NK-92 (cell line): ENCODE data around the gene FUBP3.
"Not testable (repeated sequence)": the region's sequence is repeated elsewhere in the genome, so short reads cannot be mapped to it uniquely, and the experiment has no call there.

Experiments used
- DNase-seq: peaks from one replicate; lab custom pipeline; 2025; ENCODE audit not compliant: unreplicated experiment; lab: John Stamatoyannopoulos, UW

Gene FUBP3

GRCh38 chr9:130680836-130681768 lies 101.7 kb downstream of the FUBP3 start:
- DNase-seq, result no peak

DNA sequence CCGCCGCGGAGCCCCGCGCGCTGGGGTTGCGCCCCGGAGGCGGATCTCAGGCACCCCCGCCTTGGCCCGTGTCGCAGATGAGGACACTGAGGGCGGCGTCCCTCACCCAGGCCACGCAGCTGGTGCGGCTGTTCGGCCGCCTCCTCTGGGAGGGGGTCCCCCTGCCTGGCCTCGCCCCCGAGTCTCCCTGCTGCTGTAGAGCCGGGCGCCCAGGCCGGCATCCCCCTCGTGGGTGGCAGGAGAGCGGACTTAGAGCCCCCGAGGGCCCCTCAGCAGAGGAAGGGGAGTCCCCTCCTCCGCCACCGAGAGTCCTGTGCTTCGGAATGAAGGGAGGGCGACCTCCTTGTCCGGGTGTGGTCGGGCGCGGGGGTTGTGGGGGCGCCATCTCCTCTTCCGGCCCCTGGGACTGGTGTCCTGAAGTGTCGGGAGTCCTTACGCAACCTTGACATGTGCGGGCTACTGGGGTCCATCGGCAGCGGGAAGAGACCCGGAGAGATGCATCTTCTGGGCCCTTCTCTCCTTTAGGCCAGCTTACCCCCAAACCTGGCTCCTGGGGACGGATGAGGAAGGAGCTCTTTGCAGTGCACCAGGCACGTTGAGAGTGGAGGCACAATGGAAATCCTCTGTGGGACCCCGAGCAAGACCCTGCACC lies 102.5 kb downstream of the FUBP3 start:
- DNase-seq, result no peak

DNA sequence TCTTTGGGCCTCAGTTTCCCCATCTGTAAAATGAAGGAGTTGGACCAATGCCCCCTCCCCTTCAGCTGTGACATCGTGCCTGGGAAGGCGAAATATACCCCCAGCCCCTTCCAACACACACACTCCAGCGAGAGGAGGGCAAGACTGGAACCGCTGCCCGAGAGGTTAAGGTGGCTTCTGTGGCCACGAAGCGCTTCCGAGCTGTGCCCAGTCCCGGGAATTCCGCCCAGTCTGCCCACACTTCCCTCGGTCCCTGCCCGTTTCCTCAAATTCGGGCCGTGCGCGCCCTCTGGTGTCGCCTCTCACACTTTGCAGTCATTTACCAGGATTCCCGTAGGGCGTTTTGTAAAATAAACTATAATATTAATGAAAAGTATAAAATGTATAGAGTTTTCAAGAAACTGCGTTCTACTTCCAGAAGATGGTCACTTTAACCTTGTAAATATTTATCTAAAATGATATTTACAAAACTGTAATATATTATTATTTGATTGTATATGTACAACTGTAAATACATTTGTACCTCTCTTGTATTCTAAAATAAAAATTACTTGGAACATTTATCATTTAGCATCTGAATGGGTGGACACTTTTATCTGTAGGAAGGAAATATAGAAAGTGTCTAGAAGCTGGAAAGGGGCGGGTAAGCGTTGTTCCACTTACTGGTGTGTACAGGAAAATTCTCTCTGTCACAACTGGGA lies 103.2 kb downstream of the FUBP3 start:
- DNase-seq, result no peak

DNA sequence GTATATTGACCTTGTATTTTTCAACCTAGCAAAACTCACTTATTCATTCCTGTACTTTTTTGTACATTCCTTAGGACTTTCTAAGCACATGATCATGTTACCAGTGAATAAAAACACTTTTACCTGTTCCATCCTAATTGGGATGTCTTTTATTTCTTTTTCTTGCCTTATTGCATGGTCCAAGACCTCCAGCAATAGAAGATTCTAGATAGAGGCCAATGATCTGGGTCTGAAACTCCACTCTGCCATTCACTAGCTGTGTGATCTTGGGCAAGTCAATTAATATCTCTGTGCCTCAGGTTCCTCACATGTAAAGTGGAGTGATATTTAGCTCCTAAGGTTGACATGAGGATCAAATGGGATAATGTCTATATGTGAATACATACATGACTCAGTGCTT lies 105.7 kb downstream of the FUBP3 start:
- no peak for DNase-seq

DNA sequence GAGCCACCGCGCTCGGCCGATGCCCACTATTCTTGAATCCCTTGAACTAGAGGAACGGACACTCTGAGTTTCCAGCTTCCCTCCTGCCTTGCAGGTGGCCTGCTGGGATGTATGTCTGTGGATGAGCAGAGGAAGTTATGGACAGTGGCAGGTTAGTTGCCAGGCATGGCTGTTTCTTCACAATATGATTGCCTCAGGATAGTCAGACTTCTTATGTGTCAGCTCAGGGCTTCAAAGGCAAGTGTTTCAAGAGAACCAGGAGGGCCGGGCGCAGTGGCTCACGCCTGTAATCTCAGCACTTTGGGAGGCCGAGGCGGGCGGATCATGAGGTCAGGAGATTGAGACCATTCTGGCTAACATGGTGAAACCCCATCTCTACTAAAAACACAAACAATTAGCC lies 106.6 kb downstream of the FUBP3 start:
- not testable (repeated sequence) for DNase-seq

DNA sequence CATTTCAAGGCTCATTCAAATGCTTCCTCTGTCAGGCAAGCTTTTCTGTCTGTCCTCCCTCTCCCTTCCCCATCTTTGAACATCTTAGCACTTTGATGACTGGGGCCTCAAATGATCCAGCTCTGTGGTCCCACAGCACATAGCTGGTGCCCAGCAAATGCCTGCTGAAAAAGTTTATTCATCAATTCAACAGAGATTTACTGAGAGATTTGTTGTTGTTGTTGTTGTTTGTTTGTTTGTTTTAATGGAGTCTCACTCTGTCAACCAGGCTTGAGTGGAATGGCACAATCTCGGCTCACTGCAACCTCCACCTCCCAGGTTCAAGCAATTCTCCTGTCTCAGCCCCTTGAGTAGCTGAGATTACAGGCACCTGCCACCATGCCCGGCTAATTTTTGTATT lies 108.2 kb downstream of the FUBP3 start:
- no peak for DNase-seq
